Panc1 (cell line): ENCODE results near the gene TMEM233. TPM values are rescaled to one million over a fixed set of nuclear protein-coding genes. Genes with fewer than 3 reads are reported as not detected.

ENCODE experiments used
- ATAC-seq: fragments of 200-7000 bp; cut with Tn5 transposase; 2 replicates; pipeline ENCODE4 v1.9.1; 2020; ENCODE audit warnings: mild to moderate bottlenecking, moderate library complexity
- BruUV-seq: library from RNA; stranded (reverse); fragments of 400-500 nt; replicated peaks from 2 replicates; lab custom pipeline; 2021; lab: Mats Ljungman, UMichigan
- CTCF ChIA-PET: fragments of 300-600 bp; sonication (Branson Sonifier 250); formaldehyde crosslinking; loops from one replicate; lab custom pipeline; 2022; ENCODE audit warnings: antibody characterized with exemption; lab: Charles Lee
- POLR2A ChIA-PET: fragments of 300-600 bp; sonication (Branson Sonifier 250); formaldehyde crosslinking; loops from one replicate; lab custom pipeline; 2022; ENCODE audit warnings: antibody characterized with exemption; lab: Charles Lee
- DNase-seq: peaks from one replicate; pipeline ENCODE4 v3.0.0-alpha.2; 2010; ENCODE audit warnings: low read depth, low spot score
- H3K27ac ChIP-seq: 2 replicates; pipeline ENCODE4 v1.5.1; 2011; ENCODE audit warnings: mild to moderate bottlenecking, low read length, inconsistent platforms
- H3K27me3 ChIP-seq: fragments of 200-500 bp; sonication (Bioruptor generic); 2 replicates; pipeline ENCODE4 v1.6.0; 2014; ENCODE audit warnings: low read length, inconsistent platforms; ENCODE audit not compliant: control insufficient read depth, insufficient read depth
- H3K36me3 ChIP-seq: fragments of 200-500 bp; sonication (Bioruptor generic); 2 replicates; pipeline ENCODE4 v1.5.1; 2014; ENCODE audit warnings: inconsistent platforms, mild to moderate bottlenecking, low read length, moderate library complexity; ENCODE audit not compliant: control insufficient read depth, insufficient read depth
- H3K4me1 ChIP-seq: 2 replicates; pipeline ENCODE4 v1.5.1; 2011; ENCODE audit warnings: inconsistent platforms, mild to moderate bottlenecking, low read length, moderate library complexity; ENCODE audit not compliant: control insufficient read depth, insufficient read depth
- H3K4me3 ChIP-seq, 2 experiments: 2 replicates each; pipeline ENCODE4 v1.5.1; 2011 to 2012; ENCODE audit warnings: low read depth in 2 of 2, low read length in 2 of 2, mild to moderate bottlenecking in 2 of 2, inconsistent platforms in 1 of 2, moderate library complexity in 1 of 2
- H3K9me3 ChIP-seq: fragments of 200-500 bp; sonication (Bioruptor generic); 2 replicates; pipeline ENCODE4 v1.5.1; 2014; ENCODE audit warnings: low read depth, mild to moderate bottlenecking, inconsistent platforms, low read length, moderate library complexity; ENCODE audit not compliant: control insufficient read depth, insufficient read depth
- POLR2AphosphoS5 ChIP-seq: IDR thresholded peaks from 2 replicates; pipeline ENCODE4 v1.6.1; 2012; ENCODE audit warnings: mild to moderate bottlenecking, low read depth, low read length, moderate library complexity
- REST ChIP-seq, 2 experiments: IDR thresholded peaks; 2 replicates each; pipeline ENCODE4 v1.6.1; 2011 to 2012; ENCODE audit warnings: low read depth in 2 of 2, control low read depth in 1 of 2, low read length in 1 of 2, mild to moderate bottlenecking in 1 of 2, moderate library complexity in 1 of 2; ENCODE audit not compliant: insufficient read depth in 1 of 2
- SIN3A ChIP-seq: IDR thresholded peaks from 2 replicates; pipeline ENCODE4 v1.6.1; 2012; ENCODE audit warnings: low read depth, mild to moderate bottlenecking, low read length, moderate library complexity, borderline replicate concordance; ENCODE audit not compliant: insufficient read depth
- TCF7L2 ChIP-seq: IDR thresholded peaks from 2 replicates; pipeline ENCODE4 v1.6.1; 2011; ENCODE audit warnings: mild to moderate bottlenecking, low read depth, low read length, inconsistent platforms
- in situ Hi-C: cut with HindIII; loops from 2 replicates; pipeline ENCODE4 v1.10.0; 2016; ENCODE audit warnings: low sequenced_read_pairs, low pct_unique_long_range_greater_than_20kb
- intact Hi-C: fragments of 100-400 bp; cut with micrococcal nuclease; formaldehyde crosslinking; loops from one replicate; pipeline ENCODE4 v1.10.0; 2022; ENCODE audit not compliant: unreplicated experiment
- total RNA-seq: library from RNA; stranded (reverse); gene quantifications from one replicate; pipeline ENCODE4 v1.2.1, GENCODE V29; 2021; ENCODE audit not compliant: unreplicated experiment
- TF ChIP-seq, protein P1 (sequence below): fragments of 450-650 bp; IDR thresholded peaks from 2 replicates; pipeline ENCODE4 v1.5.1; 2017; ENCODE audit warnings: mild to moderate bottlenecking

TMEM233 gene
- total RNA-seq, 1 experiment from 2014 or later: not detected

GRCh38 chr12:119683413-119683812, 89.8 kb downstream of the TMEM233 start:
- BruUV-seq: no TSS peak
- Histone ChIP-seq H3K9me3 (no peaks in the 10 kb centered on the region), H3K4me3 (no peak overlapping the region), H3K4me1 (peaks cover 15% of the 10 kb centered on the region), H3K27me3 (no peaks in the 10 kb centered on the region), H3K36me3 (peaks cover 10% of the 10 kb centered on the region; the same call in 1 of the 2 replicates), H3K27ac (peak overlapping the region; percentile 29; the same call in 1 of the 2 replicates)
- ChIA-PET CTCF (no interaction called here), POLR2A (no interaction called here)
- no peak for DNase-seq
- ATAC-seq: no peak
- intact Hi-C loops: no loop called here
- in situ Hi-C loops: no loop called here
- TF ChIP-seq POLR2AphosphoS5 (no peak), SIN3A (no peak), REST (IDR thresholded peaks at IDR 0.05; ENCODE audit: insufficient read depth in 1 of 2, low read depth in 2 of 2, low read length in 1 of 2) (no peak), TCF7L2 (no peak)
- TF ChIP-seq, protein P1, sequence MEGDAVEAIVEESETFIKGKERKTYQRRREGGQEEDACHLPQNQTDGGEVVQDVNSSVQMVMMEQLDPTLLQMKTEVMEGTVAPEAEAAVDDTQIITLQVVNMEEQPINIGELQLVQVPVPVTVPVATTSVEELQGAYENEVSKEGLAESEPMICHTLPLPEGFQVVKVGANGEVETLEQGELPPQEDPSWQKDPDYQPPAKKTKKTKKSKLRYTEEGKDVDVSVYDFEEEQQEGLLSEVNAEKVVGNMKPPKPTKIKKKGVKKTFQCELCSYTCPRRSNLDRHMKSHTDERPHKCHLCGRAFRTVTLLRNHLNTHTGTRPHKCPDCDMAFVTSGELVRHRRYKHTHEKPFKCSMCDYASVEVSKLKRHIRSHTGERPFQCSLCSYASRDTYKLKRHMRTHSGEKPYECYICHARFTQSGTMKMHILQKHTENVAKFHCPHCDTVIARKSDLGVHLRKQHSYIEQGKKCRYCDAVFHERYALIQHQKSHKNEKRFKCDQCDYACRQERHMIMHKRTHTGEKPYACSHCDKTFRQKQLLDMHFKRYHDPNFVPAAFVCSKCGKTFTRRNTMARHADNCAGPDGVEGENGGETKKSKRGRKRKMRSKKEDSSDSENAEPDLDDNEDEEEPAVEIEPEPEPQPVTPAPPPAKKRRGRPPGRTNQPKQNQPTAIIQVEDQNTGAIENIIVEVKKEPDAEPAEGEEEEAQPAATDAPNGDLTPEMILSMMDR: no peak

- TF ChIP-seq, protein P1: no peak
- no peak for TF ChIP-seq POLR2AphosphoS5
- no peak for TF ChIP-seq SIN3A
- no peak for TF ChIP-seq TCF7L2
- TF ChIP-seq REST (IDR thresholded peaks at IDR 0.05; ENCODE audit: insufficient read depth in 1 of 2, low read depth in 2 of 2, low read length in 1 of 2): no peak
- BruUV-seq: no TSS peak
- H3K9me3 ChIP-seq: no peaks in the 10 kb centered on the region
- peaks cover 7% of the 10 kb centered on the region; the same call in 1 of the 2 replicates for H3K36me3 ChIP-seq
- intact Hi-C loops: no loop called here
- CTCF ChIA-PET: no interaction called here
- no peak overlapping the region for H3K4me3 ChIP-seq
- peaks cover 15% of the 10 kb centered on the region for H3K4me1 ChIP-seq
- no peak for DNase-seq
- ATAC-seq: no peak
- peak overlapping the region; percentile 17; the same call in 1 of the 2 replicates for H3K27ac ChIP-seq
- POLR2A ChIA-PET: no interaction called here
- in situ Hi-C loops: no loop called here
- no peaks in the 10 kb centered on the region for H3K27me3 ChIP-seq
Observed at GRCh38 chr12:119683816-119684215, 90.2 kb downstream of the TMEM233 start.
